Measurements from ENCODE around the gene TMEM163. TPM values are rescaled to one million over a fixed set of nuclear protein-coding genes. Genes with fewer than 3 reads are reported as not detected.

TMEM163 gene
- total RNA-seq, 2 donors from 2014 or later = 0.93 to 2.6 TPM

DNA sequence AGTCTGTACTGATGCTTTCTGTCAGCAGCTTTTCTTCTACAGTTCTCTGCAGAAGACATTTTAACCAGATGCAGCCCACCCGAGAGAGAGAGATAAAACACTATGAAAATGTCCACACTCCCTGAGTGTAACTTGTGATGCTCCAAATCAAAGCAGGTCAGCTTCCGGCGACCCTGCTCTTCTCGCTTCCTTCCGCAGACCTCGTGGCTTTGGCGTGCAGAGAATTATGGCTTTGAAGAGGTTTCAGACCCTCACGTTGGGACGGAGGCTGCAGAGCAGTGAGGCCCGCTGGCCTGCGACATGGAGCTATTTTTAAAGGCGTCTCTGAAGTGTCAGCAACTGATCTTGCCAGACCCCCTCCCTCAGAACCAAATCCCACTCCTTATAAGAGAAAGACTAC is 41.8 kb downstream of the TMEM163 start:
- peaks cover 61 to 62% of the 10 kb centered on the region in 2 donors for H3K4me1 Mint-ChIP-seq (ENCODE audit: low read depth in 2 of 2)
- no peaks in the 10 kb centered on the region for H3K9me3 Mint-ChIP-seq
- no peaks in the 10 kb centered on the region for H3K36me3 Mint-ChIP-seq
- no peak for DNase-seq (ENCODE audit: low spot score)
- H3K4me3 Mint-ChIP-seq = peak overlapping the region; percentile 78
- peak; percentile 46 to 62 for ATAC-seq
- no peaks in the 10 kb centered on the region for H3K27me3 Mint-ChIP-seq
- peak overlapping the region; percentile 64 to 76 for H3K27ac Mint-ChIP-seq

DNA sequence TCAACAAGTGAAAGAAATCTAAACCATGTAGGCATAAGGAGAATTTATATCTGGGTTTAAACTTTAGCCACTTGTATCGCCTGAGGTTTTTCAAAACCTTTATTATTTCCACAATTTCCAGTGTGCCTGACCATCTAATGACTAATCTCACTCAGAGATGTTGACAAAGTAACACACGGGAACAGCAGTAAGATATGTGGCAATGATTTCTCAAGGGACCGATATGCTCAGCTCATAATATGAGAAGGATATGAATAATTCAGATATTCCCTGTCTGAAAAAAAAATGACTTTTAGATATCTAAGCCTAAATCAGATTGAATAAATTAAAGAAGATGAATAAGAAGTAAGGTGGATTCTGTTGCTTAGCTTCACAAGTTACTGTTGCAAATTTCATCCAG is 43.5 kb downstream of the TMEM163 start:
- no peaks in the 10 kb centered on the region for H3K36me3 Mint-ChIP-seq

DNA sequence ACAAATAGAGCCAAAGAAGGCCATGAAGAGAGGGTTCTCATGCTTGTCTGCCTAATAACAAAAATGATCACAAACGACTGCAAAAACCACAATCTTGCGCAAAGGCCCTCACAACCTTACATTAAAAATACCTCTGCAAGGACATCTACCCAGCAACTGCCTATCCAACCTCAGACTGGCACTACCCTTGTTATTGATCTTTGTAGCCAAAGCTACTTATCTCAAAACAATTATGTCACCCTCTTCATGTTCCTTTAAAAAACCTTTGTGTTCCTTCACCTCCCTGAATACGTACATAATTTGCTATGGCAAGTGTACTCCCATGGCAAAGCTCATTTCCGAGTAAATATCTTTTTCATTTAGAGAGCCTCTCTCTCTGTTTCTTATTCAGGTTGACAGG is 44.1 kb downstream of the TMEM163 start:
- peak overlapping the region in 1 of 2 donors; percentile 25 for H3K27ac Mint-ChIP-seq
- ATAC-seq (no peak), DNase-seq (ENCODE audit: low spot score) (no peak)
- H3K36me3 Mint-ChIP-seq = no peaks in the 10 kb centered on the region
- peaks cover 65 to 69% of the 10 kb centered on the region in 2 donors for H3K4me1 Mint-ChIP-seq (ENCODE audit: low read depth in 2 of 2)
- H3K9me3 Mint-ChIP-seq = no peaks in the 10 kb centered on the region
- no peak overlapping the region for H3K4me3 Mint-ChIP-seq
- H3K27me3 Mint-ChIP-seq = no peaks in the 10 kb centered on the region

More for the DNA sequence above, 43.5 kb downstream of the TMEM163 start:
- Mint-ChIP-seq H3K4me1 (ENCODE audit: low read depth in 2 of 2) (peaks cover 61 to 67% of the 10 kb centered on the region in 2 donors), H3K9me3 (no peaks in the 10 kb centered on the region), H3K27me3 (no peaks in the 10 kb centered on the region), H3K27ac (peak overlapping the region in 1 of 2 donors; percentile 25), H3K4me3 (no peak overlapping the region)
- ATAC-seq (no peak), DNase-seq (ENCODE audit: low spot score) (no peak)

DNA sequence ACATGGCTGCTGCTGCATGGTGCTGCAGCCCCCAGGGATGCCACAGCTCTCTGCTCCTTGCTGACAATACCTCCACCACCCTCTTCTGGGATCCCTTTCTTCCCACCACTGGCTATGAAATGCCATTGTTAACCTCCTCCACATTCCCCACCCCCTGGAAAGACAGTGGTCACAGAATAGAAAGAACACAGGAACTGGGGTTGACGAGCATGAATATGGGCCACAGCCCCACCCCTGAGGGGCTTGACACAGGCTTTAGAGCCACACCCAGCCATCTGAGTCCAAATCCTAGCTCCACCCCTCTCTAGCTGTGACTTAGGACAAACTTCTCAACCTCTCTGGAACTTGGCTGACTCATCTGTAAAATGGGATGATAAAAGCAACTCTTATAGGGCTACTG is 47.3 kb downstream of the TMEM163 start:
- peak overlapping the region; percentile 71 to 88 for H3K27ac Mint-ChIP-seq
- no peaks in the 10 kb centered on the region for H3K36me3 Mint-ChIP-seq
- H3K9me3 Mint-ChIP-seq = no peaks in the 10 kb centered on the region
- DNase-seq (ENCODE audit: low spot score) (no peak), ATAC-seq (no peak)
- no peaks in the 10 kb centered on the region for H3K27me3 Mint-ChIP-seq
- H3K4me1 Mint-ChIP-seq (ENCODE audit: low read depth in 2 of 2) = peaks cover 73 to 77% of the 10 kb centered on the region in 2 donors
- peak overlapping the region; percentile 76 for H3K4me3 Mint-ChIP-seq

DNA sequence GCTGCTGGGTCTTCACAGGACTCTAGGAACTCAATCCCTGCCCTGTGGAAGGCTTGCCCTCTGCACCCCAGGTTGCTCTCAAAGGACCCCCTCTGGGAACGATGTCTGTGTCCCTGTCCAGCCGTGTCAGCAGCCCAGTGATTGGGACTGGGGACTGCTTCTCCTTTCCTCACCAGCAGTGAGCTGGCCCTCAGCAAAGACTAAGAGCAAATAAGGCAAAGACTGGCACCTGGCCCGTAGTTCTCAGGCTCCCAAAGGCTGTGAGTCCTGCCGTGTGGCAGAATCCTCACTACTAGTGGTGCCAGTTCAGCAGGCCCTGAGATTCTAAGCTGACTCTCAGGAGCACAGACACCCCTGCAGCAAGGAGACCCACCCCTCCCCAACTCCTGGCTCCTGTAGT is 47.8 kb downstream of the TMEM163 start:
- ATAC-seq = no peak
- Mint-ChIP-seq H3K27ac (peak overlapping the region; percentile 71 to 88), H3K27me3 (no peaks in the 10 kb centered on the region), H3K4me1 (ENCODE audit: low read depth in 2 of 2) (peaks cover 77 to 80% of the 10 kb centered on the region in 2 donors), H3K9me3 (no peaks in the 10 kb centered on the region), H3K36me3 (no peaks in the 10 kb centered on the region), H3K4me3 (peak overlapping the region; percentile 76)
- DNase-seq (ENCODE audit: low spot score) = no peak

DNA sequence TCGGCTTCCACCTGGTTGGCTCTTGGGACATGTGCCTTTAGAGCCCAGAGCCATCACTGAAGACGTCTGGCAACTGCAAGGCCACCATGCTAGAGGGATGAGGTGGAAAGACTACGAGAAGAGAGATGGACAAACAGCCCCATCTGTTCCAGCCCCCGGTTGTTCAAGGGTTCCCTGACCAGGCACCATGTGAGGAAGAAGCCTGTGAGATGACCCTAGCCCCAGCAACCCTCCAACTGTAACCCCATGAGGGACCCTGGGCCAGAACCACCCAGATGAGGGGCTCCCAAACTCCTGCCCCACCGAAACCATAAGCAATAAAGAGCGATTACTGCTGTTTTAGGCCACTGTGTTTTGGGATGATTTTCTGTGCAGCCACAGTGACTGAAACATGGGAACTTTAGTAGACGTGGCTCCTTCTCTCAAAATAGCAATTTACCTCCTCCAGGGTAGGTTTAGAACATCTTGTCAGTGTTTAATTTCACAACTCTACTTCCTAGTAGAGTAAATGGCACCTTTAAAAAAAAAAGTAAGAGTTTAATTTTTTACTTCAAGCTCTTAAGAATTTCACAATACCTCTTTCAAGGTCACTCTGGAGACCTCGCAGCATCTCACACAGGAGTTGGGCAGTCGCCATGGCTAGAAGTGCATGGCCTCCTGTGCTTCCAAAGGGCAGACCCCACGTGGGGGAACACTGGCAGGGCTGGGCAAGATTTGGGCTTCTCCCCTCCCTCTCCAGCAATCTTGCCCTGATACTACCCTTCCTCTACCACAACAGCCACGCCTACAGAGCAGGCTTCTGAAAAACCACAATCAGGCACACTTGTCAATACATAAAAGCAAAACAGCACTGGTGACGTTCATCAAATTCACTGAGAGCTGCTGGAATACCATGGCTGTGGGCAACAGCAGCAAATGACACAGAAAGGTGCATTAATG is 48.8 kb downstream of the TMEM163 start:
- Mint-ChIP-seq H3K36me3 (no peaks in the 10 kb centered on the region), H3K4me1 (ENCODE audit: low read depth in 2 of 2) (peaks cover 84% of the 10 kb centered on the region in 2 donors), H3K9me3 (no peaks in the 10 kb centered on the region), H3K4me3 (peak overlapping the region; percentile 76), H3K27ac (peak overlapping the region; percentile 71 to 88), H3K27me3 (no peaks in the 10 kb centered on the region)
- ATAC-seq (peak; percentile 63 to 68), DNase-seq (ENCODE audit: low spot score) (peak; percentile 73)

DNA sequence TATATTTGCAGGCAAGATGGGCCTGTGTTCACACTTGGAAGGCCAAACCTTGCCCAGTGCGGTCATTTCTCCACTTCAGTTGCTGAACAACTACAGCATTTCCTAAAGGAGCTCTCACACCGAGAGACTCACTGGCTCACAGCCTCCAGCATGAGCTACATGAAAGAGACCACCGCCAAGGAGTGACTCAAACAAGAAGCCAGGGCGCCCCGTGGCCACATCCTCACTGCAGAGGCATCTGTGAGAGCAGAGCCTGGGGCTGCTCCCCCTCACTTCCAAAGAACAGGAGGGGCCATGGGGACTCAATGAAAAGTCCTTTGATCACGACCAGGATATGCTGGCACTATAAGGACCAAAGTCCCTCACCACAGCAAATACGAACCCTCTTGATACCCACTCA is 50.0 kb downstream of the TMEM163 start:
- peak overlapping the region; percentile 71 to 88 for H3K27ac Mint-ChIP-seq
- H3K36me3 Mint-ChIP-seq = no peaks in the 10 kb centered on the region
- H3K27me3 Mint-ChIP-seq = no peaks in the 10 kb centered on the region
- H3K4me1 Mint-ChIP-seq (ENCODE audit: low read depth in 2 of 2) = peaks cover 87% of the 10 kb centered on the region in 2 donors
- ATAC-seq = peak; percentile 92 to 93
- peak overlapping the region; percentile 76 for H3K4me3 Mint-ChIP-seq
- DNase-seq (ENCODE audit: low spot score) = peak; percentile 91
- no peaks in the 10 kb centered on the region for H3K9me3 Mint-ChIP-seq

DNA sequence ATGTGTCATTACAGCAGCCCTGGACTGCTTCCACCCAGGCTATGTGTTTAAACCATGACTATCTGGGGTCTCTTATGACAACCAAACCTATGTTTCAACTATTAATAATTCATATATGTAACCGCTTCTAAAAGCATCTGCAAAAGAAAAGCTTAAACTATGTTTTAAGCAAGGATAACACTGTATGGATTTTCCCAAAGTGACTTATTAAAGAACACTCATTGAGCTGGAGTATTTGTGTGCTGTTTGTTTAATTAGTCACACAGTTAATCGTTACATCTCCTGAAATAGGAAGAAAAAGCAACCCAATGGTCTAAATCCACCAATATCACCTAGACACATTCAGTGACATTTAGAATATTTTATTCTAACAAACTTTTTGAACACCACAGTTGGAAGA is 51.3 kb downstream of the TMEM163 start:
- DNase-seq (ENCODE audit: low spot score) = no peak
- Mint-ChIP-seq H3K36me3 (no peaks in the 10 kb centered on the region), H3K4me3 (peak overlapping the region; percentile 76), H3K27ac (peak overlapping the region; percentile 71 to 85), H3K9me3 (no peaks in the 10 kb centered on the region), H3K27me3 (no peaks in the 10 kb centered on the region), H3K4me1 (ENCODE audit: low read depth in 2 of 2) (peaks cover 79 to 80% of the 10 kb centered on the region in 2 donors)
- ATAC-seq = no peak

DNA sequence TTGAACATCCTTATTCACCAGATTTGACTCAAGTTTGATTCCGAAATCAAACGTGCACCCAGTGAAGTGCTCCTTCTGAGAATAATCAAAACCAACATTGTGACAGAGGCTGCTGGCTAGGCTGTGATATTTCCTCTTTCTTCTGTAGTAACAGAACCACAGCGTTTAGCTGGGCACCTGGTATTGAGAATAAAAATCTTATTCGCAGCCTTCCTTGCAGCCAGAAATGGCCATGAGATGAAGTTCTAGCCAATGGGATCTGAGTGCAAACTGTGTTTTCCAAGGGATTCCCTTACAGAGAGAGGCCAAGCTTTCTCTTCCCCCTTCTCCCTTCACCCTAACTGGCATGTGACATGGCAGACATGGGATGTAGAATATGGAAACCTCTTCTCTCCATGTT is 51.7 kb downstream of the TMEM163 start:
- ATAC-seq (peak in 1 of 2 donors; percentile 32), DNase-seq (ENCODE audit: low spot score) (no peak)
- H3K27ac Mint-ChIP-seq = peak overlapping the region; percentile 71 to 85
- peak overlapping the region; percentile 76 for H3K4me3 Mint-ChIP-seq
- H3K4me1 Mint-ChIP-seq (ENCODE audit: low read depth in 2 of 2) = peaks cover 76 to 77% of the 10 kb centered on the region in 2 donors
- no peaks in the 10 kb centered on the region for H3K9me3 Mint-ChIP-seq
- H3K36me3 Mint-ChIP-seq = no peaks in the 10 kb centered on the region
- H3K27me3 Mint-ChIP-seq = no peaks in the 10 kb centered on the region

DNA sequence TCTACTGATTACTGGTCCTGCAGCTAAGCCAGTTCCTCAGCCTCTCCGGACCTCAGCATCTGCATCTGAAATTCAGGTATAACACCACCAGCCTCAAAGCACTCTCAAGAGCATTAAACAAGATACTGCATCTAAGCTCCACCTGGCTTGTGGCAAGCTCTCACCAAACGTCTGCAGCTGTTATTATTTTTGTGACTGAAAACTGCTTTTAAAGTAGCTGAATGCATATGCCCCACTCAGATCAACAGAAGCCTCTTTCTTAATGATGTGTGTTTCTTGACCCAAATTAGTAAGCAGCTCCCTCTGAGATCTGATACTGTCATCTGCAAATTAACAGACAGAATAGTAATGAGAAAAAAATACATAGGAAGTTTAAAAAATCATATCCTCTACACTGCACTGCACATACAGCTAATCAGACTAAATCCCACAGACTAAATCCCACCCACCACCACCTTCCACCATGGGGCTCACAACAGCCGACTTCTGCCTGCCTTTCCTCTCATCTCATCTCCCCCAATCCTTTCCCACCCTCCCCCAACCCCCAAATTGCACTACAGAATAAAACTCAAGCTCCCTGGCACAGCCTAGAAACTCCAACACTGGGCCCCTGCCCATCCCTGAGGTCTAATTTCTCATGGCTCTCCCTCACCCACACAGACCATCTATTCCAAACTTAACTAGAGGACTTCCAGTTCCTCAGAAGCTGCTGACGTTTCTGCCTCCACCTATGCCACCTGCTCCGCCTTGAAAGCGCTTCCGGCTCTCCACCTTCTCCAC is 52.9 kb downstream of the TMEM163 start:
- Mint-ChIP-seq H3K27ac (peak overlapping the region; percentile 71 to 85), H3K9me3 (no peaks in the 10 kb centered on the region), H3K4me1 (ENCODE audit: low read depth in 2 of 2) (peaks cover 71 to 72% of the 10 kb centered on the region in 2 donors), H3K27me3 (no peaks in the 10 kb centered on the region), H3K4me3 (peak overlapping the region; percentile 76), H3K36me3 (no peaks in the 10 kb centered on the region)
- ATAC-seq (peak in 1 of 2 donors; percentile 26), DNase-seq (ENCODE audit: low spot score) (no peak)

DNA sequence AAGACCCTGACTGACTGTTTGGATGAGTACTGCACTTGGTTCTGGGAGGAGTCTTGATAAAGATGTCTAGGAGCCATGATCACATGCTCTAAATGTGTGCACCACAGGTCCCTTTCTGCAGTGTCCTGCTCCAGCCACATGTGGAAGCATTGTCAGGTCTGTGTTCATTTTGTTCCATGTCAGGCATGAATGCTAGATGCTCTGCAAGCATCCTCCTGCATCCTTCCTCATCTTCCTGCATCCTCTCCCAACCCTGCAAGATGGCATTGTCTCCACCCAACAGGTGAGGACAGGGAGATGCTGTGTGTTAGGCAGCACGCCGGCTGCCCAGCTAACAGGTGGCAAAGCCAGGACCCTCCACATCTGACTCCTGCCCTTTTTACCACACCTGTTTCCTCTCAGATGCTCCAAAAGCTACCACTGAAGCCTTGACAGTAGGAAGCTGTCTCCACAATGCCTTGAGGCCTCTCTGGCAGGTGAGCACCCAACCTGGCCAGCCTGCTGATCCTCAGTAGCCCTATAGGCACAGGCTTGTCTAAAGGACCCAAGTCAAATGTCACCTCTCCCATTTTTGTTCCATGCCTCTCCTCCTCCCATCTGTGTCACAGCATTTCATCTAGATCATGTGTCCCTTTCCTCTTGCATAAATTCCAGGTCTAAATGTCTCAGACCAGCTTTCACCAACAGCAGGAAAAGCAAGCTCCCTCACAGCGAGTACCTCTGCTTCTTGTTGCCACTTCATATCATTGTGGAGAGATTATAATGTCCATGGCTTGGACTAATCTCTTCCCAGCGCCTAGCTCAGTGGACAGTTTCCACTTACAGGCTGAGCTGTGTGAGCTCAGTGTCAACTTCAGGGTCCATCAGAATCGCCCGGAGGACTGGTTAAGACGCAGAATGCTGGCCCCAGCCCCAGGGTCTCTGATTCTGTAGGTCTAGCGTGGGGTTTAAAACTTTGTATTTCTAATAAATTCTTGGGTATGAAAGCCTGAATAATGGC is 55.0 kb downstream of the TMEM163 start:
- H3K9me3 Mint-ChIP-seq = no peaks in the 10 kb centered on the region
- H3K4me1 Mint-ChIP-seq (ENCODE audit: low read depth in 2 of 2) = peaks cover 61 to 66% of the 10 kb centered on the region in 2 donors
- DNase-seq (ENCODE audit: low spot score) = no peak
- no peak overlapping the region for H3K4me3 Mint-ChIP-seq
- no peaks in the 10 kb centered on the region for H3K27me3 Mint-ChIP-seq
- no peak overlapping the region for H3K27ac Mint-ChIP-seq
- no peak for ATAC-seq
- H3K36me3 Mint-ChIP-seq = no peaks in the 10 kb centered on the region

DNA sequence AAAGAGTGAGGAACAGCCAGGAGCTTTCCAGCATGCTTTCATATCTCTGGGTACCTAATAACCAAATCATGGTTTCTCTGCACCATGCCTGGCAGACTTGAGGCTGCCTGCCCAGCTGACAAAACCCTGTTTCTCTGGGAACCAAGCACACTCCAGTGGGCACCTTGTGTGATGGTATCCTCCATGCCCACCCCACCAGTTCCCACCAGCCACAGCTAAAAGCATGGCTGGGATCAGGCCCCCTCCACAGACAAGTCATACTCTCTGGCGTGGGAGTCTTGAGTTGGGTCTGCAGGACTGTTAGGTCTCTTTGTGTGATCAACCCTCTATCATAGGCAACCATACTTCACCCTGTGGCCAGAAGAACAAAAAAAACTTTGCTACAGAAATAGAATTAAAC is 56.0 kb downstream of the TMEM163 start:
- Mint-ChIP-seq H3K27me3 (no peaks in the 10 kb centered on the region), H3K27ac (no peak overlapping the region), H3K4me3 (no peak overlapping the region), H3K4me1 (ENCODE audit: low read depth in 2 of 2) (peaks cover 51 to 56% of the 10 kb centered on the region in 2 donors), H3K9me3 (no peaks in the 10 kb centered on the region), H3K36me3 (no peaks in the 10 kb centered on the region)
- ATAC-seq = no peak
- DNase-seq (ENCODE audit: low spot score) = no peak
